ENCODE data around the gene NKPD1. TPM values are rescaled to one million over a fixed set of nuclear protein-coding genes. Genes with fewer than 3 reads are reported as not detected.

Gene NKPD1
- total RNA-seq, 4 donors from 2014 or later: 1.1 to 4.2 (median 2.9) TPM

- Histone ChIP-seq H3K27me3 (no peaks in the 10 kb centered on the region), H3K9me3 (no peaks in the 10 kb centered on the region), H3K4me1 (no peaks in the 10 kb centered on the region), H3K4me3 (no peak overlapping the region), H3K27ac (no peak overlapping the region), H3K36me3 (peaks cover 21 to 88% (median 25%) of the 10 kb centered on the region in 3 donors)
- WGBS, 2 donors: 100% methylated on average over 1 of the region's 53 CpGs; no CpG with 5 or more reads in 1 of the 2 donors
- intact Hi-C loops (cut with DNase I): no loop called here
- DNase-seq: no peak
- TF ChIP-seq POLR2A (IDR thresholded peaks at IDR 0.05): no peak
- TF ChIP-seq CTCF (IDR thresholded peaks at IDR 0.05): no peak
Observed at GRCh38 chr19:45144431-45145269, 16.1 kb downstream of the NKPD1 start.

- no peak for DNase-seq
- H3K4me1 ChIP-seq: peaks cover 0 to 7% (median 0%) of the 10 kb centered on the region in 3 donors
- TF ChIP-seq POLR2A (IDR thresholded peaks at IDR 0.05): no peak
- no peak for TF ChIP-seq CTCF (IDR thresholded peaks at IDR 0.05)
- intact Hi-C loops (cut with DNase I): no loop called here
- 60 to 75% methylated on average over 6 to 7 of the region's 9 CpGs for WGBS, 2 donors
- no peaks in the 10 kb centered on the region for H3K9me3 ChIP-seq
- H3K27ac ChIP-seq: no peak overlapping the region
- no peak overlapping the region for H3K4me3 ChIP-seq
- H3K27me3 ChIP-seq: no peaks in the 10 kb centered on the region
- H3K36me3 ChIP-seq: peaks cover 21 to 77% (median 25%) of the 10 kb centered on the region in 3 donors
Observed at GRCh38 chr19:45142726-45143110, 18.1 kb downstream of the NKPD1 start.

- peaks cover 21 to 71% (median 25%) of the 10 kb centered on the region in 3 donors for H3K36me3 ChIP-seq
- H3K4me3 ChIP-seq: no peak overlapping the region
- no peak for DNase-seq
- no peaks in the 10 kb centered on the region for H3K27me3 ChIP-seq
- 90 to 98% methylated on average over 3 to 4 of the region's 33 CpGs for WGBS, 2 donors
- H3K27ac ChIP-seq: no peak overlapping the region
- peaks cover 0 to 10% (median 0%) of the 10 kb centered on the region in 3 donors for H3K4me1 ChIP-seq
- no peaks in the 10 kb centered on the region for H3K9me3 ChIP-seq
- intact Hi-C loops (cut with DNase I): no loop called here
- no peak for TF ChIP-seq POLR2A (IDR thresholded peaks at IDR 0.05)
- no peak for TF ChIP-seq CTCF (IDR thresholded peaks at IDR 0.05)
Observed at GRCh38 chr19:45142016-45142725, 18.6 kb downstream of the NKPD1 start.

DNA sequence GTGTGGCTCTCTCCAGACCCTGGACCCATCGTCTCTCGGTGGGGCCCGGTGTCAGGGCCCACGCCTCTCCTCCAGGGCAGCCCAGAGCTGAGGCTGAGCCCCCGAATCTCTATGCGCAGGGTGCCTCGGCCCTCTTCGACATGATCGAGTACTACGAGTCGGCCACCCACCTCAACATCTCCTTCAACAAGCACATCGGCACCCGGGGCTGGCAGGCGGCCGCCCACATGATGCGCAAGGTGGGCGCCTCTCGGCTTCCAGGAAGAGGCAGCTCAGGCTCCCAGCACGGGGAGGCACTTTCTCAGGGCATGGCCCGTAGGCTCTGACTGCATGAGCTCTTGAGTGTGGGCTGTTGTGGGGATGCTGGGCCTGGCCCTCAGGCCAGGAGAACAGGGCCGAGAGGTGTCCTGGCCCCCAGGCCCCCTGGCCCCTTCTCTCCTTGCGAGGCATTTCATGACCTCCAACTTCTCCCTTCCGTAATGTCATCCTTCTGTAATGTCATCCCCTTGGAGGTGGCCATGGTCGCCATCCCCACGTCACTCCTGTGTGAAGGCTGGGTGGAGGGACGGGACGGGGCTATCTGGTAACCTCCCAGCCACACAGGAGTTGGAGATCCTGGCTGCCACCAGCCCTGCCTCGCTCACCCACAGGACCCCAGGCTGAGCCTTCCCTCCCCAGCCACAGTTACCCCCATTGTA is 19.4 kb downstream of the NKPD1 start:
- Histone ChIP-seq H3K27me3 (no peaks in the 10 kb centered on the region), H3K27ac (no peak overlapping the region), H3K9me3 (no peaks in the 10 kb centered on the region), H3K36me3 (peaks cover 21 to 63% (median 21%) of the 10 kb centered on the region in 3 donors), H3K4me1 (peaks cover 0 to 19% (median 0%) of the 10 kb centered on the region in 3 donors), H3K4me3 (no peak overlapping the region)
- DNase-seq: no peak
- intact Hi-C loops (cut with DNase I): no loop called here
- no peak for TF ChIP-seq CTCF (IDR thresholded peaks at IDR 0.05)
- TF ChIP-seq POLR2A (IDR thresholded peaks at IDR 0.05): no peak
- 94 to 96% methylated on average over 9 to 22 of the region's 28 CpGs for WGBS, 2 donors
